Activated B cell treated with CpG ODN at 0.5 μM for 24 hours (primary cell): Measurements from ENCODE around the gene TRMT1. TPM values are rescaled to one million over a fixed set of nuclear protein-coding genes. Genes with fewer than 3 reads are reported as not detected.

Experiments used
- ATAC-seq: fragments of 200-7000 bp; cut with Tn5 transposase; one replicate; pipeline ENCODE4 v1.10.0; 2021; ENCODE audit warnings: low read depth, mild to moderate bottlenecking, moderate library complexity
- CTCF ChIA-PET: fragments of 350-600 bp; sonication (Branson Sonifier 250); formaldehyde crosslinking; loops from one replicate; lab custom pipeline; 2021; ENCODE audit warnings: antibody characterized with exemption; lab: Charles Lee
- POLR2A ChIA-PET: fragments of 350-600 bp; sonication (Branson Sonifier 250); formaldehyde crosslinking; loops from one replicate; lab custom pipeline; 2021; ENCODE audit warnings: antibody characterized with exemption; lab: Charles Lee
- DNase-seq: peaks from one replicate; pipeline ENCODE4 v3.0.0; 2022
- H3K27ac Mint-ChIP-seq: one replicate; pipeline ENCODE4 v1.8.0; 2020; ENCODE audit warnings: mixed read lengths
- H3K27me3 Mint-ChIP-seq: one replicate; pipeline ENCODE4 v1.8.0; 2021; ENCODE audit warnings: mixed read lengths
- H3K36me3 Mint-ChIP-seq: one replicate; pipeline ENCODE4 v1.8.0; 2021; ENCODE audit warnings: low read depth, mixed read lengths
- H3K4me1 Mint-ChIP-seq: one replicate; pipeline ENCODE4 v1.8.0; 2021; ENCODE audit warnings: mixed read lengths
- H3K4me3 Mint-ChIP-seq: one replicate; pipeline ENCODE4 v1.8.0; 2020; ENCODE audit warnings: mild to moderate bottlenecking, mixed read lengths
- H3K9me3 Mint-ChIP-seq: one replicate; pipeline ENCODE4 v1.8.0; 2020; ENCODE audit warnings: mixed read lengths
- CTCF ChIP-seq: fragments of 200-600 bp; IDR thresholded peaks from one replicate; pipeline ENCODE4 v1.8.0; 2022; ENCODE audit warnings: antibody characterized with exemption, mild to moderate bottlenecking
- intact Hi-C: fragments of 100-400 bp; cut with micrococcal nuclease; formaldehyde crosslinking; loops from one replicate; pipeline ENCODE4 v1.15.1; 2024
- total RNA-seq: library from RNA; stranded (reverse); gene quantifications from 2 replicates; pipeline ENCODE4 v1.2.3, GENCODE V29; 2022

The TRMT1 gene
- total RNA-seq, 1 donor from 2014 or later: 113 TPM

DNA sequence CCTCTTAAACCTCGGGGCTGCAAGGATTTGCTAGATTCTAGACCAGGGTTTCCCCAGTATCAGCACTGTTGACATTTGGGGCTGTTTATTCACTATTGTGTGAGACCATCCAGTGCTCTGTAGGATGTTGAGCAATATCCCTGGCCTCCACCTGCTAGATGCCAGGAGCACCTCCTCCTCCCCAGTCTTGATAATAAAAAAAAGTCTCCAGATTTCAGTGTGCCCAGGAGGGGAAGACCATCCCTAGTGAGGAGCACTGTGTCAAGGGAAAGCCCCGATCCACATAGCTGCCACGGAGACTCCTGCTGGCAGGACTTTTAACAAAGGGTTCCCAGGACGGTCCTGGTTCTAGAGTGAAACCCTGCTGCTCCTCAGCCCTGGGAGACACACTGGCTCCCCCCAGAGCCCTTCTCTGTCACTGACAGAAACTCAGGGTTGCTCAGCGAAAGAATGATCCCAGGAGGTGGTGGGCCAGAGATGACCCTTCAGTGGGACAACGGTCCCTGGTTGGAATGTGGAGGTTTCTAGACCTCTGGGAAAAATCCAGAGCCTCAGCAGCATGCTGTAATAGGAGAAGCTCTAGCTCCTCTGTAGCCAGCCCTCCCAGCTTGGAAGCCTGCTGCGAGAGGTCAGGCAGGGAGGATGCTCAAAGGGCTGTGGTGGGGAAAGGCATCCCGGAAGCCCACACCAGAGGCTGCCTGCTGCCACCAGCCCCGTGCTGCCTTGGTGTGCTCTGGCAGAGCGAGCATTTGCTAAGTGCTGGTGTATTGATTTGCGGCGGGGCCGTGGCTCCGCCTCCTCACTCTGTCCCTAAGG is 34.1 kb downstream of the TRMT1 start:
- Mint-ChIP-seq H3K36me3 (no peaks in the 10 kb centered on the region), H3K4me1 (no peaks in the 10 kb centered on the region), H3K4me3 (no peak overlapping the region), H3K27me3 (peaks cover 4% of the 10 kb centered on the region), H3K27ac (no peak overlapping the region), H3K9me3 (no peaks in the 10 kb centered on the region)
- no peak for ATAC-seq
- ChIA-PET CTCF (interaction anchor here (0.9 kb wide), 1 partner anchor 11 kb away, joined by 3 read pairs; no protein-coding TSS in a partner anchor), POLR2A (no interaction called here)
- intact Hi-C loops: no loop called here
- TF ChIP-seq CTCF: no peak
- no peak for DNase-seq

- Mint-ChIP-seq H3K27ac (no peak overlapping the region), H3K4me3 (no peak overlapping the region), H3K9me3 (no peaks in the 10 kb centered on the region), H3K36me3 (no peaks in the 10 kb centered on the region), H3K4me1 (no peaks in the 10 kb centered on the region), H3K27me3 (peaks cover 6% of the 10 kb centered on the region)
- no peak for DNase-seq
- ATAC-seq: no peak
- TF ChIP-seq CTCF: no peak
- ChIA-PET POLR2A (no interaction called here), CTCF (interaction anchor here (1.1 kb wide), 1 partner anchor 19 kb away, joined by 3 read pairs; no protein-coding TSS in a partner anchor)
- intact Hi-C loops: no loop called here
Measured at GRCh38 chr19:13079542-13079986, 37.0 kb downstream of the TRMT1 start.

DNA sequence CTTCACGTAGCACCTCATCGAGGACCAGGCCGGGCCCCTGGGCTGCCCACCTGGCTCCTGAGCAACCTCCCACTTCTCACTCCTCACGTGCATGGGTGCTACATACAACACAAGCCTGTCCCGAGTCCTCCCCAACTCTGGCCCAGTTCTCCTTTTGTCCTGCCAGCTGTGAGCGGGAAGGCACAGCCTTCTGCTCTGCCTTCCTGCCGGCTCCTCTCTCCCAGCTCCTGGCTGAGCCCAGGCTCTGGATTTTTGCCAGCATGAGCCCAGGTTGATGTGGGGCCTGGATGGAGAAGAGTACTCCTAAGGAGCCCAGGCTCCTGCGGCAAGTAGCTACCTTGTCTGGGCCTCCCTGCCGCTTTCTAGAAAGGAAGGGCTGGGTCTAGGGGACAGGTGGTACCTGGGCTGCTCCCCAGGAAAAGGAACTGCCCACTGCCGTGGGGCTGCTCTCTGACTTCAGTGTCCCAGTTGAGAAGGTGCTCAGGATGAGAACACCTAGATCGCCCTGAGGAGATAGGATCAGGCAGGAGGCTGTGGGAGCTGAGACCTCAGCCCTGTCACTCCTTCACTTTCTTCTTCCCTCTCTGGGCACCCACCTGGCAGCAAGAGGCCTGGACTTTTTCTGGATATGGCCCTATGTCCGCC is 37.5 kb downstream of the TRMT1 start:
- intact Hi-C loops: no loop called here
- H3K27me3 Mint-ChIP-seq: peaks cover 4% of the 10 kb centered on the region

GRCh38 chr19:13078381-13078780 is 38.2 kb downstream of the TRMT1 start:
- intact Hi-C loops: no loop called here
- ATAC-seq: no peak
- POLR2A ChIA-PET: interaction anchor here (0.6 kb wide), 2 partner anchors 127 to 1495 kb away, joined by 3 read pairs; no protein-coding TSS in a partner anchor
- no peaks in the 10 kb centered on the region for H3K4me1 Mint-ChIP-seq
- peaks cover 4% of the 10 kb centered on the region for H3K27me3 Mint-ChIP-seq
- H3K4me3 Mint-ChIP-seq: no peak overlapping the region
- no peaks in the 10 kb centered on the region for H3K9me3 Mint-ChIP-seq
- H3K36me3 Mint-ChIP-seq: no peaks in the 10 kb centered on the region
- TF ChIP-seq CTCF: no peak
- no peak for DNase-seq
- CTCF ChIA-PET: no interaction called here
- H3K27ac Mint-ChIP-seq: no peak overlapping the region

More for the DNA sequence above, 37.5 kb downstream of the TRMT1 start:
- ATAC-seq (no peak), DNase-seq (no peak)
- Mint-ChIP-seq H3K4me3 (no peak overlapping the region), H3K9me3 (no peaks in the 10 kb centered on the region), H3K4me1 (no peaks in the 10 kb centered on the region), H3K36me3 (no peaks in the 10 kb centered on the region), H3K27ac (no peak overlapping the region)
- CTCF ChIA-PET: interaction anchor here (1.1 kb wide), 1 partner anchor 18 kb away, joined by 3 read pairs; no protein-coding TSS in a partner anchor
- POLR2A ChIA-PET: interaction anchor here (0.6 kb wide), 2 partner anchors 128 to 1495 kb away, joined by 3 read pairs; no protein-coding TSS in a partner anchor
- TF ChIP-seq CTCF: no peak

- Mint-ChIP-seq H3K27me3 (peaks cover 3% of the 10 kb centered on the region), H3K9me3 (no peaks in the 10 kb centered on the region), H3K27ac (no peak overlapping the region), H3K36me3 (no peaks in the 10 kb centered on the region), H3K4me1 (no peaks in the 10 kb centered on the region), H3K4me3 (no peak overlapping the region)
- DNase-seq: no peak
- ChIA-PET CTCF (no interaction called here), POLR2A (no interaction called here)
- TF ChIP-seq CTCF: no peak
- no peak for ATAC-seq
- intact Hi-C loops: no loop called here
Measured at GRCh38 chr19:13077240-13077639, 39.3 kb downstream of the TRMT1 start.
